H9 (cell line): Measurements from ENCODE around the gene ADGRD1. TPM values are rescaled to one million over a fixed set of nuclear protein-coding genes. Genes with fewer than 3 reads are reported as not detected.

ENCODE experiments used
- DNase-seq: peaks from one replicate; pipeline ENCODE4 v3.0.0-alpha.2; 2017
- H2AFZ ChIP-seq: one replicate; pipeline ENCODE4 v1.6.1; 2013; ENCODE audit warnings: mild to moderate bottlenecking, low read length, control low read depth, moderate library complexity
- H2AK5ac ChIP-seq: 2 replicates; pipeline ENCODE4 v1.6.1; 2013; ENCODE audit warnings: low read length, control low read depth, mixed read lengths; ENCODE audit not compliant: insufficient read length
- H2BK120ac ChIP-seq: one replicate; pipeline ENCODE4 v1.6.1; 2013; ENCODE audit warnings: low read depth, mild to moderate bottlenecking, low read length, control low read depth, inconsistent platforms; ENCODE audit not compliant: poor library complexity, severe bottlenecking
- H2BK12ac ChIP-seq: 2 replicates; pipeline ENCODE4 v1.6.1; 2013; ENCODE audit warnings: low read length, control low read depth, mixed read lengths, low read depth; ENCODE audit not compliant: insufficient read length
- H2BK15ac ChIP-seq: 2 replicates; pipeline ENCODE4 v1.6.1; 2013; ENCODE audit warnings: low read depth, low read length, control low read depth
- H2BK20ac ChIP-seq: one replicate; pipeline ENCODE4 v1.6.1; 2013; ENCODE audit warnings: low read depth, mild to moderate bottlenecking, low read length, control low read depth, inconsistent platforms; ENCODE audit not compliant: poor library complexity, severe bottlenecking
- H2BK5ac ChIP-seq: 2 replicates; pipeline ENCODE4 v1.6.1; 2013; ENCODE audit warnings: low read length, control low read depth, mixed read lengths; ENCODE audit not compliant: insufficient read length
- H3K14ac ChIP-seq: 2 replicates; pipeline ENCODE4 v1.6.1; 2013; ENCODE audit warnings: low read length, control low read depth; ENCODE audit not compliant: insufficient read depth
- H3K18ac ChIP-seq: 2 replicates; pipeline ENCODE4 v1.6.1; 2013; ENCODE audit warnings: low read depth, mild to moderate bottlenecking, mixed read lengths, low read length, control low read depth; ENCODE audit not compliant: insufficient read length
- H3K23ac ChIP-seq: 2 replicates; pipeline ENCODE4 v1.6.1; 2013; ENCODE audit warnings: low read length, control low read depth, mixed read lengths, low read depth; ENCODE audit not compliant: insufficient read length
- H3K23me2 ChIP-seq: 2 replicates; pipeline ENCODE4 v1.6.1; 2013; ENCODE audit warnings: low read depth, mild to moderate bottlenecking, mixed read lengths, low read length, control low read depth; ENCODE audit not compliant: insufficient read length, poor library complexity, severe bottlenecking
- H3K27ac ChIP-seq: 2 replicates; pipeline ENCODE4 v1.5.1; 2013; ENCODE audit warnings: low read length, control low read depth, mixed read lengths, low read depth; ENCODE audit not compliant: insufficient read length
- H3K27me3 ChIP-seq: 2 replicates; pipeline ENCODE4 v1.6.1; 2013; ENCODE audit warnings: low read length, control low read depth, inconsistent platforms; ENCODE audit not compliant: insufficient read depth
- H3K4ac ChIP-seq: 2 replicates; pipeline ENCODE4 v1.6.1; 2013; ENCODE audit warnings: low read depth, mild to moderate bottlenecking, control low read depth, inconsistent platforms, low read length, moderate library complexity
- H3K4me1 ChIP-seq: 2 replicates; pipeline ENCODE4 v1.6.1; 2013; ENCODE audit warnings: low read length, control low read depth, inconsistent platforms; ENCODE audit not compliant: insufficient read depth
- H3K4me2 ChIP-seq: 2 replicates; pipeline ENCODE4 v1.6.1; 2013; ENCODE audit warnings: low read length, control low read depth, mixed read lengths; ENCODE audit not compliant: insufficient read length, insufficient read depth
- H3K56ac ChIP-seq: 2 replicates; pipeline ENCODE4 v1.6.1; 2013; ENCODE audit warnings: low read depth, mild to moderate bottlenecking, mixed read lengths, low read length, control low read depth; ENCODE audit not compliant: insufficient read length
- H3K79me1 ChIP-seq: 2 replicates; pipeline ENCODE4 v1.6.1; 2013; ENCODE audit warnings: low read depth, mild to moderate bottlenecking, moderate library complexity, low read length, control low read depth, inconsistent platforms; ENCODE audit not compliant: insufficient read depth, poor library complexity, severe bottlenecking
- H3K79me2 ChIP-seq: 2 replicates; pipeline ENCODE4 v1.6.1; 2013; ENCODE audit warnings: low read length, control low read depth, inconsistent platforms; ENCODE audit not compliant: insufficient read depth
- H3K9ac ChIP-seq: 2 replicates; pipeline ENCODE4 v1.6.1; 2013; ENCODE audit warnings: low read length, control low read depth, mixed read lengths; ENCODE audit not compliant: insufficient read length; ENCODE audit errors: extremely low read depth
- H3K9me3 ChIP-seq: one replicate; pipeline ENCODE4 v1.6.1; 2013; ENCODE audit warnings: low read depth, low read length, inconsistent platforms; ENCODE audit not compliant: control insufficient read depth
- H3T11ph ChIP-seq: one replicate; pipeline ENCODE4 v1.6.1; 2013; ENCODE audit warnings: mild to moderate bottlenecking, low read length, control low read depth, inconsistent platforms
- H4K20me1 ChIP-seq: one replicate; pipeline ENCODE4 v1.6.1; 2013; ENCODE audit not compliant: control insufficient read depth, insufficient read length, insufficient read depth
- H4K5ac ChIP-seq: 2 replicates; pipeline ENCODE4 v1.6.1; 2013; ENCODE audit warnings: low read depth, mild to moderate bottlenecking, mixed read lengths, low read length, control low read depth; ENCODE audit not compliant: insufficient read length
- H4K8ac ChIP-seq: replicated peaks from 2 replicates; pipeline ENCODE4 v1.6.1; 2013; ENCODE audit warnings: low read length, control low read depth, mixed read lengths, low read depth; ENCODE audit not compliant: insufficient read length
- H4K91ac ChIP-seq: 2 replicates; pipeline ENCODE4 v1.6.1; 2013; ENCODE audit warnings: low read depth, mild to moderate bottlenecking, moderate library complexity, mixed read lengths, low read length, control low read depth; ENCODE audit not compliant: insufficient read length
- H3K27ac Mint-ChIP-seq, 3 experiments: 2 replicates in 2 of 3; 3 replicates in 1 of 3; pipeline ENCODE4 v1.8.0; 2020 to 2021; ENCODE audit warnings: mixed read lengths in 3 of 3, mild to moderate bottlenecking in 1 of 3, moderate library complexity in 1 of 3
- H3K27me3 Mint-ChIP-seq: 2 replicates; pipeline ENCODE4 v1.8.0; 2021; ENCODE audit warnings: low read depth, mild to moderate bottlenecking, moderate library complexity, mixed read lengths
- H3K36me3 Mint-ChIP-seq, 3 experiments: 2 replicates in 2 of 3; 3 replicates in 1 of 3; pipeline ENCODE4 v1.8.0; 2020 to 2021; ENCODE audit warnings: low read depth in 3 of 3, mixed read lengths in 3 of 3; ENCODE audit not compliant: insufficient read depth in 1 of 3
- H3K4me1 Mint-ChIP-seq, 2 experiments: 2 replicates each; pipeline ENCODE4 v1.8.0; 2020; ENCODE audit warnings: mixed read lengths in 2 of 2
- H3K4me3 Mint-ChIP-seq, 2 experiments: 2 replicates in 1 of 2; 3 replicates in 1 of 2; pipeline ENCODE4 v1.8.0; 2020 to 2021; ENCODE audit warnings: mild to moderate bottlenecking in 2 of 2, mixed read lengths in 2 of 2, moderate library complexity in 1 of 2
- H3K9me3 Mint-ChIP-seq, 2 experiments: 2 replicates in 1 of 2; 3 replicates in 1 of 2; pipeline ENCODE4 v1.8.0; 2020; ENCODE audit warnings: mild to moderate bottlenecking in 2 of 2, mixed read lengths in 2 of 2, moderate library complexity in 1 of 2
- CTCF ChIP-seq: fragments of 200-600 bp; sonication (generic); conservative IDR thresholded peaks from 3 replicates; pipeline ENCODE4 v1.8.0; 2021; ENCODE audit warnings: antibody characterized with exemption, mild to moderate bottlenecking
- WGBS: extraction: QIAGEN DNeasy Blood & Tissue Kit; methylation state at CpG from one replicate; pipeline ENCODE4 v1.1.7; 2013; ENCODE audit warnings: missing lambda C conversion rate, low lambda C conversion rate, mixed read lengths; ENCODE audit not compliant: insufficient read length; ENCODE audit errors: extremely low coverage; 5-methylcytosine and 5-hydroxymethylcytosine counted together
- total RNA-seq: library from RNA; stranded (reverse); gene quantifications from 2 replicates; pipeline ENCODE4 v1.2.1, GENCODE V29; 2021

The ADGRD1 gene
- total RNA-seq, 1 experiment from 2014 or later: 0.52 TPM

GRCh38 chr12:131077931-131078391, 124.3 kb downstream of the ADGRD1 start:
- Histone ChIP-seq H3K14ac (no peak overlapping the region), H3T11ph (no peak overlapping the region), H2AFZ (no peak overlapping the region), H3K27me3 (no peaks in the 10 kb centered on the region), H2BK20ac (no peak overlapping the region), H3K4ac (no peak overlapping the region), H4K8ac (no peak overlapping the region), H4K5ac (no peak overlapping the region), H2BK12ac (no peak overlapping the region), H3K4me1 (no peaks in the 10 kb centered on the region), H2AK5ac (no peak overlapping the region), H4K91ac (no peak overlapping the region), H3K79me1 (no peaks in the 10 kb centered on the region), H3K9me3 (no peaks in the 10 kb centered on the region), H3K27ac (no peak overlapping the region), H3K18ac (no peak overlapping the region), H2BK120ac (no peak overlapping the region), H2BK15ac (no peak overlapping the region), H3K23ac (no peak overlapping the region), H3K9ac (no peak overlapping the region), H2BK5ac (no peak overlapping the region), H3K4me2 (no peak overlapping the region), H4K20me1 (no peaks in the 10 kb centered on the region), H3K23me2 (no peaks in the 10 kb centered on the region), H3K79me2 (no peaks in the 10 kb centered on the region), H3K56ac (no peak overlapping the region)
- no peak overlapping the region; a peak in 1 of 5 replicates for H3K4me3 Mint-ChIP-seq
- WGBS: no CpG with 5 or more reads among the region's 11 CpGs
- no peaks in the 10 kb centered on the region for H3K36me3 Mint-ChIP-seq
- no peak overlapping the region for H3K27ac Mint-ChIP-seq
- peaks cover 7% of the 10 kb centered on the region for H3K27me3 Mint-ChIP-seq
- peak; percentile 28 for DNase-seq
- 0 out of 4 replicates have a peak, but pooled peaks cover 0 to 2% of the 10 kb centered on the region in 2 experiments for H3K4me1 Mint-ChIP-seq
- no peak for TF ChIP-seq CTCF
- H3K9me3 Mint-ChIP-seq: peaks cover 3 to 9% of the 10 kb centered on the region in 2 experiments; a peak in 3 of 5 replicates
